ENCODE measurements around the gene XRCC5. TPM values are rescaled to one million over a fixed set of nuclear protein-coding genes. Genes with fewer than 3 reads are reported as not detected.
"Not testable (repeated sequence)": the region's sequence is repeated elsewhere in the genome, so short reads cannot be mapped to it uniquely, and the experiment has no call there.

Gene XRCC5
- total and polyA plus RNA-seq, 2 donors (not counting 1 experiment from before 2014, with no cell fraction given), result 152 to 278 TPM

GRCh38 chr2:216139884-216140283 is 30.7 kb downstream of the XRCC5 start:
- peaks cover 3% of the 10 kb centered on the region for H3K79me2 ChIP-seq (ENCODE audit: control insufficient read depth, insufficient read depth, low read length)

GRCh38 chr2:216141516-216141915 is 32.4 kb downstream of the XRCC5 start:
- not testable (repeated sequence) for DNase-seq (ENCODE audit: low read depth in 2 of 2); H3K4me1 ChIP-seq (ENCODE audit: control insufficient read depth, extremely low read depth, insufficient read depth, low read length); H3K79me2 ChIP-seq (ENCODE audit: control insufficient read depth, insufficient read depth, low read length); H3K4me2 ChIP-seq (ENCODE audit: extremely low read depth, insufficient read depth, low read length); H3K9ac ChIP-seq (ENCODE audit: insufficient read depth, low read length); H3K27me3 ChIP-seq (ENCODE audit: control insufficient read depth, insufficient read depth, low read length); H4K20me1 ChIP-seq (ENCODE audit: control insufficient read depth, extremely low read depth, insufficient read depth, low read length); H3K9me3 ChIP-seq (ENCODE audit: control insufficient read depth, insufficient read depth, low read depth, low read length); H3K27ac ChIP-seq (ENCODE audit: insufficient read depth, low read length); H2AFZ ChIP-seq (ENCODE audit: low read length); H3K4me3 ChIP-seq (replicated peaks in 1 of 4; ENCODE audit: control extremely low read depth in 1 of 4, insufficient read depth in 1 of 4, low read depth in 3 of 4, low read length in 4 of 4)
- peaks cover 12% of the 10 kb centered on the region for H3K36me3 ChIP-seq (ENCODE audit: control insufficient read depth, insufficient read depth, low read length)

More at GRCh38 chr2:216139884-216140283, 30.7 kb downstream of the XRCC5 start:
- TF ChIP-seq CTCF (conservative IDR thresholded peaks at IDR 0.05 in 1 of 2, IDR thresholded peaks at IDR 0.05 in 1 of 2; ENCODE audit: low read depth in 1 of 2, low read length in 2 of 2) (peak in 1 of 2 donors; percentile 27), EZH2 (IDR thresholded peaks at IDR 0.05; ENCODE audit: low read length, missing control alignments) (no peak)
- Histone ChIP-seq H3K27ac (ENCODE audit: insufficient read depth, low read length) (no peak overlapping the region), H2AFZ (ENCODE audit: low read length) (no peak overlapping the region), H3K4me3 (replicated peaks in 1 of 4; ENCODE audit: control extremely low read depth in 1 of 4, insufficient read depth in 1 of 4, low read depth in 3 of 4, low read length in 4 of 4) (no peak overlapping the region), H4K20me1 (ENCODE audit: control insufficient read depth, extremely low read depth, insufficient read depth, low read length) (no peaks in the 10 kb centered on the region), H3K4me1 (ENCODE audit: control insufficient read depth, extremely low read depth, insufficient read depth, low read length) (peaks cover 9% of the 10 kb centered on the region), H3K36me3 (ENCODE audit: control insufficient read depth, insufficient read depth, low read length) (peaks cover 14% of the 10 kb centered on the region), H3K9ac (ENCODE audit: insufficient read depth, low read length) (no peak overlapping the region), H3K4me2 (ENCODE audit: extremely low read depth, insufficient read depth, low read length) (no peak overlapping the region), H3K27me3 (ENCODE audit: control insufficient read depth, insufficient read depth, low read length) (no peaks in the 10 kb centered on the region), H3K9me3 (ENCODE audit: control insufficient read depth, insufficient read depth, low read depth, low read length) (no peaks in the 10 kb centered on the region)
- no peak for DNase-seq (ENCODE audit: low read depth in 2 of 2)

- no peak overlapping the region for H3K9ac ChIP-seq (ENCODE audit: insufficient read depth, low read length)
- no peak overlapping the region for H3K27ac ChIP-seq (ENCODE audit: insufficient read depth, low read length)
- H3K4me1 ChIP-seq (ENCODE audit: control insufficient read depth, extremely low read depth, insufficient read depth, low read length), result peaks cover 9% of the 10 kb centered on the region
- no peaks in the 10 kb centered on the region for H3K9me3 ChIP-seq (ENCODE audit: control insufficient read depth, insufficient read depth, low read depth, low read length)
- no peaks in the 10 kb centered on the region for H4K20me1 ChIP-seq (ENCODE audit: control insufficient read depth, extremely low read depth, insufficient read depth, low read length)
- DNase-seq (ENCODE audit: low read depth in 2 of 2), result peak; percentile 63 to 91
- no peaks in the 10 kb centered on the region for H3K27me3 ChIP-seq (ENCODE audit: control insufficient read depth, insufficient read depth, low read length)
- H3K4me2 ChIP-seq (ENCODE audit: extremely low read depth, insufficient read depth, low read length), result no peak overlapping the region
- peaks cover 12% of the 10 kb centered on the region for H3K36me3 ChIP-seq (ENCODE audit: control insufficient read depth, insufficient read depth, low read length)
- no peak overlapping the region for H2AFZ ChIP-seq (ENCODE audit: low read length)
- TF ChIP-seq CTCF (conservative IDR thresholded peaks at IDR 0.05 in 1 of 2, IDR thresholded peaks at IDR 0.05 in 1 of 2; ENCODE audit: low read depth in 1 of 2, low read length in 2 of 2) (no peak), EZH2 (IDR thresholded peaks at IDR 0.05; ENCODE audit: low read length, missing control alignments) (no peak)
- peaks cover 7% of the 10 kb centered on the region for H3K79me2 ChIP-seq (ENCODE audit: control insufficient read depth, insufficient read depth, low read length)
- H3K4me3 ChIP-seq (replicated peaks in 1 of 4; ENCODE audit: control extremely low read depth in 1 of 4, insufficient read depth in 1 of 4, low read depth in 3 of 4, low read length in 4 of 4), result no peak overlapping the region
Measured at GRCh38 chr2:216142540-216142939, 33.4 kb downstream of the XRCC5 start.
